ENCODE results near the gene UNCX.

GRCh38 chr7:1276626-1277175 lies 44.0 kb downstream of the UNCX start:
- TF ChIP-seq CTCF (IDR thresholded peaks at IDR 0.05) (no peak), POLR2A (IDR thresholded peaks at IDR 0.05) (no peak)

Data from adrenal gland (tissue), 5 donors.